K562 (cell line): ENCODE results near the gene SLC7A9. TPM values are rescaled to one million over a fixed set of nuclear protein-coding genes. Genes with fewer than 3 reads are reported as not detected.
"Not testable (repeated sequence)": the region's sequence is repeated elsewhere in the genome, so short reads cannot be mapped to it uniquely, and the experiment has no call there.

Source experiments
- ATAC-seq: fragments of 200-7000 bp; cut with Tn5 transposase; 3 replicates; pipeline ENCODE4 v1.9.1; 2020; ENCODE audit warnings: moderate library complexity
- BruUV-seq: library from RNA; stranded (reverse); fragments of 400-500 nt; replicated peaks from 2 replicates; lab custom pipeline; 2021; lab: Mats Ljungman, UMichigan
- CTCF ChIA-PET: fragments of 300-600 bp; formaldehyde crosslinking; extraction: SDS; loops from one replicate; lab custom pipeline; 2021; ENCODE audit warnings: low intra/inter-chr PET ratio; lab: Yijun Ruan, JAX
- POLR2A ChIA-PET: fragments of 300-600, 350-650 bp; sonication (Branson Sonifier 250); formaldehyde crosslinking; extraction: SDS; loops from one replicate; lab custom pipeline; 2021; ENCODE audit warnings: antibody characterized with exemption, inconsistent platforms; lab: Yijun Ruan, JAX
- DNase-seq, 4 experiments: peaks; one replicate each; pipeline versions ENCODE4 v3.0.0 to v3.0.0-alpha.2; 2011 to 2018; ENCODE audit warnings: low spot score in 3 of 4, mixed read lengths in 3 of 4; ENCODE audit errors: extremely low read depth in 1 of 4
- FAIRE-seq: peaks from 2 replicates; lab custom pipeline; 2011; peaks lifted over from hg19 to GRCh38; lab: Jason Lieb, UNC
- H2AFZ ChIP-seq: 2 replicates; pipeline ENCODE4 v1.6.0; 2011; ENCODE audit warnings: low read depth, low read length, control low read depth, inconsistent platforms
- H3K27ac ChIP-seq: fragments of 200-600 bp; 3 replicates; pipeline ENCODE4 v1.8.0; 2011; ENCODE audit warnings: low read depth, mild to moderate bottlenecking, control low read depth, inconsistent platforms, low read length, moderate library complexity, mixed read lengths; ENCODE audit errors: extremely low read depth
- H3K27me3 ChIP-seq, 2 experiments: fragments of 300-600 bp in 1 of 2; 2 replicates in 1 of 2; 3 replicates in 1 of 2; pipeline versions ENCODE4 v1.6.0 to v1.8.0; 2011; ENCODE audit warnings: inconsistent platforms in 2 of 2, low read length in 2 of 2, mild to moderate bottlenecking in 1 of 2, mixed read lengths in 1 of 2, moderate library complexity in 1 of 2; ENCODE audit not compliant: control insufficient read depth in 2 of 2, insufficient read depth in 2 of 2
- H3K36me3 ChIP-seq: fragments of 300-600 bp; 3 replicates; pipeline ENCODE4 v1.8.0; 2011; ENCODE audit warnings: mild to moderate bottlenecking, low read length, inconsistent platforms; ENCODE audit not compliant: control insufficient read depth, insufficient read depth
- H3K4me1 ChIP-seq, 2 experiments: fragments of 200-600 bp in 1 of 2; replicated peaks in 1 of 2; 2 replicates in 1 of 2; 3 replicates in 1 of 2; pipeline versions ENCODE4 v1.5.1 to v1.8.0; 2011; ENCODE audit warnings: inconsistent platforms in 2 of 2, low read length in 2 of 2, mild to moderate bottlenecking in 1 of 2, mixed read lengths in 1 of 2, moderate library complexity in 1 of 2; ENCODE audit not compliant: control insufficient read depth in 2 of 2, insufficient read depth in 2 of 2
- H3K4me2 ChIP-seq: 2 replicates; pipeline ENCODE4 v1.6.1; 2011; ENCODE audit warnings: low read length, control low read depth, inconsistent platforms, mixed read lengths; ENCODE audit not compliant: insufficient read depth
- H3K4me3 ChIP-seq: fragments of 200-600 bp; sonication (generic), shearing (Covaris generic); 2 replicates; pipeline ENCODE4 v1.5.1; 2016; ENCODE audit warnings: control low read depth, inconsistent platforms
- H3K79me2 ChIP-seq: fragments of 200-600 bp; 3 replicates; pipeline ENCODE4 v1.8.0; 2011; ENCODE audit warnings: low read length, inconsistent platforms; ENCODE audit not compliant: control insufficient read depth, insufficient read depth
- H3K9ac ChIP-seq, 2 experiments: 2 replicates each; pipeline versions ENCODE4 v1.6.0 to v1.6.1; 2011; ENCODE audit warnings: low read depth in 2 of 2, low read length in 2 of 2, control low read depth in 1 of 2, inconsistent platforms in 1 of 2, mild to moderate bottlenecking in 1 of 2, mixed read lengths in 1 of 2; ENCODE audit not compliant: insufficient read depth in 1 of 2
- H3K9me1 ChIP-seq: one replicate; pipeline ENCODE4 v1.6.0; 2011; ENCODE audit warnings: inconsistent platforms, mild to moderate bottlenecking, low read length, moderate library complexity; ENCODE audit not compliant: control insufficient read depth, insufficient read depth
- H3K9me3 ChIP-seq: replicated peaks from 2 replicates; pipeline ENCODE4 v1.5.1; 2011; ENCODE audit warnings: low read depth, low read length, inconsistent platforms; ENCODE audit not compliant: control insufficient read depth, insufficient read depth
- H4K20me1 ChIP-seq: replicated peaks from 2 replicates; pipeline ENCODE4 v1.6.1; 2011; ENCODE audit warnings: low read length, inconsistent platforms, mixed read lengths; ENCODE audit not compliant: control insufficient read depth, insufficient read depth
- FOXJ2 ChIP-seq: fragments of 200-800 bp; sonication (Bioruptor generic); IDR thresholded peaks from 2 replicates; pipeline ENCODE4 v1.6.1; 2016; ENCODE audit warnings: missing genetic modification characterization, missing compliant biosample characterization
- RBM25 ChIP-seq: fragments of 200-400 bp; formaldehyde crosslinking; IDR thresholded peaks from 2 replicates; pipeline ENCODE4 v1.6.1; 2018; ENCODE audit warnings: low read length, low read depth, moderate library complexity; ENCODE audit not compliant: severe bottlenecking
- ZFX ChIP-seq: sonication (generic); formaldehyde crosslinking; IDR thresholded peaks from 2 replicates; pipeline ENCODE4 v1.8.0; 2022; ENCODE audit warnings: mild to moderate bottlenecking, missing genetic modification reagents, moderate library complexity
- ZNF146 ChIP-seq: IDR thresholded peaks from one replicate; pipeline ENCODE4 v1.6.1; 2018; ENCODE audit warnings: missing compliant biosample characterization; ENCODE audit not compliant: unreplicated experiment
- ZNF24 ChIP-seq: fragments of 450-650 bp; IDR thresholded peaks from 2 replicates; pipeline ENCODE4 v1.6.1; 2016
- ZZZ3 ChIP-seq: fragments of 450-650 bp; IDR thresholded peaks from 2 replicates; pipeline ENCODE4 v1.6.1; 2016; ENCODE audit warnings: antibody characterized with exemption, mild to moderate bottlenecking, moderate library complexity
- WGBS: fragments of 100-300 bp; shearing (Covaris generic); methylation state at CpG from one replicate; pipeline ENCODE4 v1.1.6; 2016; ENCODE audit warnings: low coverage, mixed read lengths; ENCODE audit not compliant: insufficient coverage; ENCODE audit errors: missing lambda C conversion rate; 5-methylcytosine and 5-hydroxymethylcytosine counted together
- in situ Hi-C: fragments of 300-500 bp; cut with MboI; formaldehyde crosslinking; loops from 4 replicates; pipeline ENCODE4 v1.15.0; 2018; ENCODE audit warnings: inconsistent platforms, mixed read lengths
- intact Hi-C: fragments of 100-400 bp; cut with micrococcal nuclease; formaldehyde crosslinking; loops from 2 replicates; pipeline ENCODE4 v1.14.2; 2022
- polyA plus RNA-seq, 8 experiments: library from polyadenylated mRNA; depleted of rRNA in 4 of 8; stranded (reverse) in 5 of 8; unstranded in 3 of 8; fragments of >200 nt; fragmentation: Nextera tagmentation in 2 of 8; fragmentation: Illumina TruSeq in 1 of 8; extraction: Ambion mirVana in 2 of 8; extraction: Trizol in 1 of 8; gene quantifications; 2 replicates each; pipeline versions ENCODE4 v1.2.1 to v1.2.3, GENCODE V29; 2011 to 2014; ENCODE audit warnings: inconsistent platforms in 1 of 8, missing spikeins in 1 of 8
- total RNA-seq, 7 experiments: library from RNA; depleted of rRNA in 6 of 7; stranded (reverse); fragments of >200 nt in 6 of 7; fragmentation: Illumina TruSeq in 2 of 7; extraction: Trizol in 2 of 7; gene quantifications; 2 replicates each; pipeline versions ENCODE4 v1.2.1 to v1.2.3, GENCODE V29; 2011 to 2021; ENCODE audit warnings: low replicate concordance in 1 of 7
- TF ChIP-seq, protein P1 (sequence below), 3 experiments: fragments of 200-800 bp in 1 of 3; fragments of 250-450 bp in 1 of 3; fragments of 450-650 bp in 1 of 3; sonication (Bioruptor Pico) in 1 of 3; sonication (Bioruptor generic) in 1 of 3; formaldehyde crosslinking in 1 of 3; IDR thresholded peaks; 2 replicates each; pipeline versions ENCODE4 v1.6.1 to v1.8.0; 2016 to 2022; ENCODE audit warnings: mild to moderate bottlenecking in 2 of 3, missing genetic modification characterization in 2 of 3, missing compliant biosample characterization in 1 of 3, moderate library complexity in 1 of 3
- TF ChIP-seq, protein P2 (sequence below): fragments of 250-450 bp; sonication (Bioruptor Pico); IDR thresholded peaks from 2 replicates; pipeline ENCODE4 v1.8.0; 2022; ENCODE audit warnings: moderate library complexity, mild to moderate bottlenecking, inconsistent platforms
- TF ChIP-seq, protein P3 (sequence below): sonication (generic); formaldehyde crosslinking; IDR thresholded peaks from 2 replicates; pipeline ENCODE4 v1.8.1; 2023; ENCODE audit warnings: mild to moderate bottlenecking, missing genetic modification reagents

The SLC7A9 gene
- total and polyA plus RNA-seq, 9 of the 15 experiments (the other 6 are each of a cell fraction or from before 2014, with no cell fraction given): not detected

DNA sequence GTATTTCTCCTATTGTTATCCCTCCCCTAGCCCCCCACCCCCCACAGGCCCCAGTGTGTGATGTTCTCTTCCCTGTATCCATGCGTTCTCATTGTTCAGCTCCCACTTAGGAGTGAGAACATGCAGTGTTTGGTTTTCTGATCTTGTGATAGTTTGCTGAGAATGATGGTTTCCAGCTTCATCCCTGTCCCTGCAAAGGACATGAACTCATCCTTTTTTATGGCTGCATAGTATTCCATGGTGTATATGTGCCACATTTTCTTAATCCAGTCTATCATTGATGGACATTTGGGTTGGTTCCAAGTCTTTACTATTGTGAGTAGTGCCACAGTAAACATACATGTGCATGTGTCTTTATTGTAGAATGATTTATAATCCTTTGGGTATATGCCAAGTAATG, 87.5 kb downstream of the SLC7A9 start:
- FAIRE-seq, H3K9me3 ChIP-seq, H3K4me3 ChIP-seq, H3K27ac ChIP-seq, intact Hi-C loops, ATAC-seq, H3K9ac ChIP-seq, H3K9me1 ChIP-seq, DNase-seq, H3K4me1 ChIP-seq, H2AFZ ChIP-seq, H4K20me1 ChIP-seq, BruUV-seq, H3K4me2 ChIP-seq, POLR2A ChIA-PET, H3K36me3 ChIP-seq, CTCF ChIA-PET, in situ Hi-C loops, H3K79me2 ChIP-seq: not testable (repeated sequence)
- 29% methylated on average over 1 of the region's 1 CpG for WGBS
- peaks cover 6 to 19% of the 10 kb centered on the region in 2 experiments; a peak in 3 of 5 replicates for H3K27me3 ChIP-seq
- TF ChIP-seq ZNF146: peak; percentile 66

DNA sequence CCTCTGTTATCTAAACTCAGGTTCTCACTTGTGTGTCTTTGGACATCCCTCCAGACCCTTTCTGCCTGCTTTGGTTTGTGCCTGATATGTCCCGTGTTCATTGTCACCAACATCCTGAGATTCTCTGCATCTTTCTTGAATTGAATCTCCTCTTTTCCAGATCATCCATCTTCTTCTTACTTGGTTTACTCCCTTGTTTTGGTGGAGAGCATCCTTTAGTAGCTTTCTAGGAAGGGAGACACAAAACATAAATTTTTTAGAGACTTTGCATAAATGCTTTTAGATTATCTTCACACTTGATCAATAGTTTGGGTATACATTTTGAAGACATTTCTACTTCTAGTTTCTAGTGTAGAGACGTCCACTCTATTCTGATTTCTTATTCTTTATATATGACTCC, 88.3 kb downstream of the SLC7A9 start:
- H3K4me3 ChIP-seq: no peak overlapping the region
- intact Hi-C loops: no loop called here
- no peak overlapping the region for H3K4me2 ChIP-seq
- FAIRE-seq (no peak), ATAC-seq (no peak), DNase-seq (no peak)
- no peak overlapping the region for H3K27ac ChIP-seq
- no peaks in the 10 kb centered on the region for H3K9me1 ChIP-seq
- no peaks in the 10 kb centered on the region for H3K36me3 ChIP-seq
- 0% methylated on average over 2 of the region's 2 CpGs for WGBS
- H3K4me1 ChIP-seq: no peaks in the 10 kb centered on the region
- TF ChIP-seq ZFX (CRISPR knock-in tag) (no peak), FOXJ2 (tag) (no peak), RBM25 (peak; percentile 62), ZZZ3 (no peak), ZNF24 (no peak)
- TF ChIP-seq, protein P1, sequence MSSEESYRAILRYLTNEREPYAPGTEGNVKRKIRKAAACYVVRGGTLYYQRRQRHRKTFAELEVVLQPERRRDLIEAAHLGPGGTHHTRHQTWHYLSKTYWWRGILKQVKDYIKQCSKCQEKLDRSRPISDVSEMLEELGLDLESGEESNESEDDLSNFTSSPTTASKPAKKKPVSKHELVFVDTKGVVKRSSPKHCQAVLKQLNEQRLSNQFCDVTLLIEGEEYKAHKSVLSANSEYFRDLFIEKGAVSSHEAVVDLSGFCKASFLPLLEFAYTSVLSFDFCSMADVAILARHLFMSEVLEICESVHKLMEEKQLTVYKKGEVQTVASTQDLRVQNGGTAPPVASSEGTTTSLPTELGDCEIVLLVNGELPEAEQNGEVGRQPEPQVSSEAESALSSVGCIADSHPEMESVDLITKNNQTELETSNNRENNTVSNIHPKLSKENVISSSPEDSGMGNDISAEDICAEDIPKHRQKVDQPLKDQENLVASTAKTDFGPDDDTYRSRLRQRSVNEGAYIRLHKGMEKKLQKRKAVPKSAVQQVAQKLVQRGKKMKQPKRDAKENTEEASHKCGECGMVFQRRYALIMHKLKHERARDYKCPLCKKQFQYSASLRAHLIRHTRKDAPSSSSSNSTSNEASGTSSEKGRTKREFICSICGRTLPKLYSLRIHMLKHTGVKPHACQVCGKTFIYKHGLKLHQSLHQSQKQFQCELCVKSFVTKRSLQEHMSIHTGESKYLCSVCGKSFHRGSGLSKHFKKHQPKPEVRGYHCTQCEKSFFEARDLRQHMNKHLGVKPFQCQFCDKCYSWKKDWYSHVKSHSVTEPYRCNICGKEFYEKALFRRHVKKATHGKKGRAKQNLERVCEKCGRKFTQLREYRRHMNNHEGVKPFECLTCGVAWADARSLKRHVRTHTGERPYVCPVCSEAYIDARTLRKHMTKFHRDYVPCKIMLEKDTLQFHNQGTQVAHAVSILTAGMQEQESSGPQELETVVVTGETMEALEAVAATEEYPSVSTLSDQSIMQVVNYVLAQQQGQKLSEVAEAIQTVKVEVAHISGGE (CRISPR knock-in tag; IDR thresholded peaks at IDR 0.05): no peak
- TF ChIP-seq, protein P2, sequence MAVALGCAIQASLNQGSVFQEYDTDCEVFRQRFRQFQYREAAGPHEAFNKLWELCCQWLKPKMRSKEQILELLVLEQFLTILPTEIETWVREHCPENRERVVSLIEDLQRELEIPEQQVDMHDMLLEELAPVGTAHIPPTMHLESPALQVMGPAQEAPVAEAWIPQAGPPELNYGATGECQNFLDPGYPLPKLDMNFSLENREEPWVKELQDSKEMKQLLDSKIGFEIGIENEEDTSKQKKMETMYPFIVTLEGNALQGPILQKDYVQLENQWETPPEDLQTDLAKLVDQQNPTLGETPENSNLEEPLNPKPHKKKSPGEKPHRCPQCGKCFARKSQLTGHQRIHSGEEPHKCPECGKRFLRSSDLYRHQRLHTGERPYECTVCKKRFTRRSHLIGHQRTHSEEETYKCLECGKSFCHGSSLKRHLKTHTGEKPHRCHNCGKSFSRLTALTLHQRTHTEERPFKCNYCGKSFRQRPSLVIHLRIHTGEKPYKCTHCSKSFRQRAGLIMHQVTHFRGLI (CRISPR knock-in tag): no peak
- TF ChIP-seq, protein P3, sequence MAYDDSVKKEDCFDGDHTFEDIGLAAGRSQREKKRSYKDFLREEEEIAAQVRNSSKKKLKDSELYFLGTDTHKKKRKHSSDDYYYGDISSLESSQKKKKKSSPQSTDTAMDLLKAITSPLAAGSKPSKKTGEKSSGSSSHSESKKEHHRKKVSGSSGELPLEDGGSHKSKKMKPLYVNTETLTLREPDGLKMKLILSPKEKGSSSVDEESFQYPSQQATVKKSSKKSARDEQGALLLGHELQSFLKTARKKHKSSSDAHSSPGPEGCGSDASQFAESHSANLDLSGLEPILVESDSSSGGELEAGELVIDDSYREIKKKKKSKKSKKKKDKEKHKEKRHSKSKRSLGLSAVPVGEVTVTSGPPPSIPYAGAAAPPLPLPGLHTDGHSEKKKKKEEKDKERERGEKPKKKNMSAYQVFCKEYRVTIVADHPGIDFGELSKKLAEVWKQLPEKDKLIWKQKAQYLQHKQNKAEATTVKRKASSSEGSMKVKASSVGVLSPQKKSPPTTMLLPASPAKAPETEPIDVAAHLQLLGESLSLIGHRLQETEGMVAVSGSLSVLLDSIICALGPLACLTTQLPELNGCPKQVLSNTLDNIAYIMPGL (CRISPR knock-in tag): no peak
- BruUV-seq: no TSS peak
- no peaks in the 10 kb centered on the region for H3K9me3 ChIP-seq
- H3K79me2 ChIP-seq: no peaks in the 10 kb centered on the region
- POLR2A ChIA-PET: interaction anchor here (0.6 kb wide), 1 partner anchor 178 kb away, joined by 3 read pairs; no protein-coding TSS in a partner anchor
- in situ Hi-C loops: no loop called here
- H4K20me1 ChIP-seq: no peaks in the 10 kb centered on the region
- H2AFZ ChIP-seq: no peak overlapping the region
- H3K27me3 ChIP-seq: peaks cover 6 to 19% of the 10 kb centered on the region in 2 experiments; a peak in 3 of 5 replicates
- CTCF ChIA-PET: no interaction called here
- H3K9ac ChIP-seq: no peak overlapping the region
